HEK293 (cell line): ENCODE measurements around the gene DYRK4.

Experiments used
- PATZ1 ChIP-seq: fragments of 450-650 bp; formaldehyde crosslinking; IDR thresholded peaks from 2 replicates; pipeline ENCODE4 v1.5.1; 2016; ENCODE audit warnings: missing biosample characterization, missing genetic modification characterization
- ZBTB20 ChIP-seq: fragments of 450-650 bp; formaldehyde crosslinking; IDR thresholded peaks from 2 replicates; pipeline ENCODE4 v1.5.1; 2016; ENCODE audit warnings: missing biosample characterization, missing genetic modification characterization
- ZNF114 ChIP-seq: fragments of 450-650 bp; formaldehyde crosslinking; IDR thresholded peaks from 2 replicates; pipeline ENCODE4 v1.5.0; 2017; ENCODE audit warnings: missing biosample characterization, missing genetic modification characterization
- ZNF138 ChIP-seq: fragments of 450-650 bp; formaldehyde crosslinking; IDR thresholded peaks from 2 replicates; pipeline ENCODE4 v1.5.1; 2016; ENCODE audit warnings: missing biosample characterization, missing genetic modification characterization, borderline replicate concordance
- ZNF560 ChIP-seq: fragments of 450-650 bp; formaldehyde crosslinking; IDR thresholded peaks from 2 replicates; pipeline ENCODE4 v1.5.1; 2017; ENCODE audit warnings: missing biosample characterization, missing genetic modification characterization, borderline replicate concordance
- TF ChIP-seq, protein P1 (sequence below): fragments of 450-650 bp; formaldehyde crosslinking; IDR thresholded peaks from 2 replicates; pipeline ENCODE4 v1.5.1; 2016; ENCODE audit warnings: missing biosample characterization, missing genetic modification characterization

DNA sequence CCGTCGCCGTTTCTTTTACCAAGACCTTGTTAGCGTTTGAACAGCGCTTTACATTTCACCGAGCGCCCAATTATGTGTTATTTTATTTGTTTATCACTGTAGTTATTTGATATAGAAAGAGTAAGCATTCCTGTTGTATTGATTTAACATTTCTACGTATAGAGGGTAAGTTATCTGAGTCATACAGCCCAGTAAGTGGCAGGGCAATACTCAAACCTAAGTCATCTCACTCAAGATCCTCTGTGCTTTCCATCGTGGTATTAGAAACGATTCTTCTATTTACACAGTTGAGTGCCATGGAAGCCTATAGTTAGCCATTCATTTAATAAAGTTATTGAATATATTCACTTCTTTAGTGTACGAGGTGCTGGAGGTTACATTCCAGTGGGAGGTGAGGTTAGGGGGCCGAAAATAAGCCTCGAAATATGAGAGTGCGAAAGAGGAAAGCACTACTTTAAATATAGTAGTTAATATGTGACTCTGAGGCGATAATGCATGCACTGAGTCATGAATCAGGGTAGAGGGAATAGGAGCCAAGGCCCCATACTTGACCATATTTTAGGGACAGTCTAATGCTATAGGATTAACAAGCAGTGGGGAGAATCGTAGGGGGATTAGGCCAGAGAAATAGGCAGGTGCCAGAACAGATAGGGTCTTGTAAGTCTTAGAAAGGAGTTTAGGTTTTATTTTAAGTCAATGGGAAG lies 22.7 kb upstream of the DYRK4 start:
- no peak for TF ChIP-seq ZNF114
- TF ChIP-seq ZNF560 (tag by site-specific recombination), result no peak
- TF ChIP-seq, protein P1, sequence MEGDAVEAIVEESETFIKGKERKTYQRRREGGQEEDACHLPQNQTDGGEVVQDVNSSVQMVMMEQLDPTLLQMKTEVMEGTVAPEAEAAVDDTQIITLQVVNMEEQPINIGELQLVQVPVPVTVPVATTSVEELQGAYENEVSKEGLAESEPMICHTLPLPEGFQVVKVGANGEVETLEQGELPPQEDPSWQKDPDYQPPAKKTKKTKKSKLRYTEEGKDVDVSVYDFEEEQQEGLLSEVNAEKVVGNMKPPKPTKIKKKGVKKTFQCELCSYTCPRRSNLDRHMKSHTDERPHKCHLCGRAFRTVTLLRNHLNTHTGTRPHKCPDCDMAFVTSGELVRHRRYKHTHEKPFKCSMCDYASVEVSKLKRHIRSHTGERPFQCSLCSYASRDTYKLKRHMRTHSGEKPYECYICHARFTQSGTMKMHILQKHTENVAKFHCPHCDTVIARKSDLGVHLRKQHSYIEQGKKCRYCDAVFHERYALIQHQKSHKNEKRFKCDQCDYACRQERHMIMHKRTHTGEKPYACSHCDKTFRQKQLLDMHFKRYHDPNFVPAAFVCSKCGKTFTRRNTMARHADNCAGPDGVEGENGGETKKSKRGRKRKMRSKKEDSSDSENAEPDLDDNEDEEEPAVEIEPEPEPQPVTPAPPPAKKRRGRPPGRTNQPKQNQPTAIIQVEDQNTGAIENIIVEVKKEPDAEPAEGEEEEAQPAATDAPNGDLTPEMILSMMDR, result no peak
- TF ChIP-seq ZNF138 (tag by site-specific recombination), result no peak
- no peak for TF ChIP-seq ZBTB20
- no peak for TF ChIP-seq PATZ1 (tag by site-specific recombination)
